ENCODE data around the gene RER1. TPM values are rescaled to one million over a fixed set of nuclear protein-coding genes. Genes with fewer than 3 reads are reported as not detected.
A peak's percentile ranks its signal among the peaks of the same experiment; 100 is the strongest.

Gene RER1
- total RNA-seq, 2 experiments from 2014 or later: 120 to 131 TPM

- Mint-ChIP-seq H3K4me1 (ENCODE audit: low read depth) (peaks cover 29% of the 10 kb centered on the region), H3K27me3 (no peaks in the 10 kb centered on the region), H3K9me3 (no peaks in the 10 kb centered on the region), H3K36me3 (ENCODE audit: low read depth) (no peaks in the 10 kb centered on the region), H3K27ac (peak overlapping the region; percentile 47), H3K4me3 (peak overlapping the region; percentile 73)
- CTCF ChIA-PET: interaction anchor here (1.1 to 3.0 kb wide), 3 partner anchors 12 to 131 kb away, joined by 3 to 25 read pairs (median 9); partner anchors contain the start of gene PANK4
- POLR2A ChIA-PET: interaction anchor here (0.7 to 1.5 kb wide), 2 partner anchors 13 to 151 kb away, joined by 3 to 5 read pairs; no protein-coding TSS in a partner anchor
- intact Hi-C loops (cut with micrococcal nuclease): no loop called here
- ATAC-seq: no peak
- TF ChIP-seq CTCF (IDR thresholded peaks at IDR 0.05): no peak
- no peak for DNase-seq
Measured at GRCh38 chr1:2417083-2417832, 25.6 kb downstream of the RER1 start.

- POLR2A ChIA-PET: interaction anchor here (0.6 to 1.5 kb wide), 3 partner anchors 12 to 151 kb away, joined by 3 to 5 read pairs (median 3); no protein-coding TSS in a partner anchor
- DNase-seq: no peak
Measured at GRCh38 chr1:2417833-2418225, 26.2 kb downstream of the RER1 start.

GRCh38 chr1:2418791-2419320 lies 27.2 kb downstream of the RER1 start:
- Mint-ChIP-seq H3K27ac (no peak overlapping the region), H3K4me1 (ENCODE audit: low read depth) (peaks cover 29% of the 10 kb centered on the region), H3K4me3 (no peak overlapping the region), H3K27me3 (no peaks in the 10 kb centered on the region), H3K9me3 (peaks cover 2% of the 10 kb centered on the region), H3K36me3 (ENCODE audit: low read depth) (no peaks in the 10 kb centered on the region)
- CTCF ChIA-PET: interaction anchor here (0.9 kb wide), 1 partner anchor 25 kb away, joined by 3 read pairs; no protein-coding TSS in a partner anchor
- no peak for DNase-seq
- no peak for ATAC-seq
- intact Hi-C loops (cut with micrococcal nuclease): no loop called here
- TF ChIP-seq CTCF (IDR thresholded peaks at IDR 0.05): no peak
- POLR2A ChIA-PET: interaction anchor here (0.8 to 1.5 kb wide), 2 partner anchors 11 to 21 kb away, joined by 3 to 5 read pairs; no protein-coding TSS in a partner anchor

More at GRCh38 chr1:2417833-2418225, 26.2 kb downstream of the RER1 start:
- intact Hi-C loops (cut with micrococcal nuclease): no loop called here
- peaks cover under 1% of the 10 kb centered on the region for H3K9me3 Mint-ChIP-seq
- H3K4me3 Mint-ChIP-seq: no peak overlapping the region
- no peak for ATAC-seq
- no peak for TF ChIP-seq CTCF (IDR thresholded peaks at IDR 0.05)
- H3K27me3 Mint-ChIP-seq: no peaks in the 10 kb centered on the region
- CTCF ChIA-PET: no interaction called here
- H3K36me3 Mint-ChIP-seq (ENCODE audit: low read depth): no peaks in the 10 kb centered on the region
- H3K27ac Mint-ChIP-seq: no peak overlapping the region
- H3K4me1 Mint-ChIP-seq (ENCODE audit: low read depth): peaks cover 29% of the 10 kb centered on the region

GRCh38 chr1:2419416-2419815 lies 27.8 kb downstream of the RER1 start:
- Mint-ChIP-seq H3K9me3 (peaks cover 2% of the 10 kb centered on the region), H3K4me1 (ENCODE audit: low read depth) (peaks cover 24% of the 10 kb centered on the region), H3K4me3 (no peak overlapping the region), H3K27me3 (no peaks in the 10 kb centered on the region), H3K36me3 (ENCODE audit: low read depth) (no peaks in the 10 kb centered on the region), H3K27ac (no peak overlapping the region)
- DNase-seq (no peak), ATAC-seq (no peak)
- intact Hi-C loops (cut with micrococcal nuclease): no loop called here
- ChIA-PET CTCF (interaction anchor here (0.9 kb wide), 1 partner anchor 24 kb away, joined by 3 read pairs; no protein-coding TSS in a partner anchor), POLR2A (interaction anchor here (0.6 to 1.0 kb wide), 3 partner anchors 10 to 136 kb away, joined by 3 read pairs; partner anchors contain the start of gene TNFRSF14)
- no peak for TF ChIP-seq CTCF (IDR thresholded peaks at IDR 0.05)

GRCh38 chr1:2422523-2422922 lies 30.9 kb downstream of the RER1 start:
- DNase-seq (no peak), ATAC-seq (no peak)
- Mint-ChIP-seq H3K27me3 (no peaks in the 10 kb centered on the region), H3K4me1 (ENCODE audit: low read depth) (no peaks in the 10 kb centered on the region), H3K4me3 (no peak overlapping the region), H3K9me3 (peaks cover 2% of the 10 kb centered on the region), H3K36me3 (ENCODE audit: low read depth) (no peaks in the 10 kb centered on the region), H3K27ac (no peak overlapping the region)
- POLR2A ChIA-PET: interaction anchor here (1.3 kb wide), 1 partner anchor 12 kb away, joined by 3 read pairs; no protein-coding TSS in a partner anchor
- intact Hi-C loops (cut with micrococcal nuclease): no loop called here
- CTCF ChIA-PET: no interaction called here
- no peak for TF ChIP-seq CTCF (IDR thresholded peaks at IDR 0.05)

Measured in activated CD8-positive, alpha-beta T cell treated with anti-CD3 and anti-CD28 coated beads for 36 hours (primary cell).